HepG2 (cell line): Measurements from ENCODE around the gene MFSD12. TPM values are rescaled to one million over a fixed set of nuclear protein-coding genes. Genes with fewer than 3 reads are reported as not detected.

ENCODE experiments used
- AHR ChIP-seq: IDR thresholded peaks from 2 replicates; pipeline ENCODE4 v1.6.1; 2018; ENCODE audit warnings: missing genetic modification reagents, missing compliant biosample characterization
- CEBPB ChIP-seq: IDR thresholded peaks from 2 replicates; pipeline ENCODE4 v1.6.1; 2011; ENCODE audit warnings: low read depth, low read length, improper control_type of control experiment, borderline replicate concordance
- HOXD1 ChIP-seq: sonication (generic); formaldehyde crosslinking; IDR thresholded peaks from 2 replicates; pipeline ENCODE4 v1.5.0; 2020; ENCODE audit warnings: missing genetic modification reagents
- MAFG ChIP-seq: sonication (generic); formaldehyde crosslinking; IDR thresholded peaks from 2 replicates; pipeline ENCODE4 v1.5.1; 2020; ENCODE audit warnings: mild to moderate bottlenecking, missing genetic modification reagents
- NCOR1 ChIP-seq: fragments of 200-600 bp; sonication (generic); IDR thresholded peaks from 2 replicates; pipeline ENCODE4 v1.7.0; 2017; ENCODE audit warnings: antibody characterized with exemption, low read length, borderline replicate concordance
- NR2F1 ChIP-seq, 2 experiments: fragments of 450-650 bp in 1 of 2; formaldehyde crosslinking in 1 of 2; IDR thresholded peaks; 2 replicates each; pipeline versions ENCODE4 v1.5.0 to v1.6.1; 2016 to 2020; ENCODE audit warnings: mild to moderate bottlenecking in 1 of 2, missing compliant biosample characterization in 1 of 2, missing genetic modification reagents in 1 of 2, moderate library complexity in 1 of 2
- POLR2G ChIP-seq: fragments of 200-400 bp; formaldehyde crosslinking; IDR thresholded peaks from 2 replicates; pipeline ENCODE4 v1.6.1; 2018; ENCODE audit warnings: mild to moderate bottlenecking, low read depth, low read length, moderate library complexity
- RARA ChIP-seq: IDR thresholded peaks from 2 replicates; pipeline ENCODE4 v1.6.1; 2016; ENCODE audit warnings: missing genetic modification reagents, missing compliant biosample characterization
- TEAD3 ChIP-seq: optimal IDR thresholded peaks from 2 replicates; pipeline ENCODE3; 2016; ENCODE audit warnings: borderline replicate concordance
- ZFP36L1 ChIP-seq: sonication (generic); formaldehyde crosslinking; IDR thresholded peaks from 2 replicates; pipeline ENCODE4 v1.8.0; 2022; ENCODE audit warnings: mild to moderate bottlenecking, missing genetic modification reagents, moderate library complexity
- ZNF138 ChIP-seq: sonication (generic); formaldehyde crosslinking; IDR thresholded peaks from 2 replicates; pipeline ENCODE4 v1.5.0; 2020; ENCODE audit warnings: mild to moderate bottlenecking, low read depth, missing genetic modification reagents
- ZNF180 ChIP-seq: sonication (generic); formaldehyde crosslinking; IDR thresholded peaks from 2 replicates; pipeline ENCODE4 v1.4.0; 2020; ENCODE audit warnings: low read depth, missing genetic modification reagents, borderline replicate concordance
- ZNF3 ChIP-seq: IDR thresholded peaks from 2 replicates; pipeline ENCODE4 v1.7.0; 2017; ENCODE audit warnings: inconsistent platforms
- ZNF660 ChIP-seq: sonication (generic); formaldehyde crosslinking; IDR thresholded peaks from 2 replicates; pipeline ENCODE4 v1.5.1; 2020; ENCODE audit warnings: mild to moderate bottlenecking, low read depth, missing genetic modification reagents, borderline replicate concordance
- ZNF780A ChIP-seq: sonication (generic); formaldehyde crosslinking; IDR thresholded peaks from 2 replicates; pipeline ENCODE4 v1.8.0; 2022; ENCODE audit warnings: mild to moderate bottlenecking, missing genetic modification reagents, moderate library complexity
- ZSCAN25 ChIP-seq: sonication (generic); formaldehyde crosslinking; IDR thresholded peaks from 2 replicates; pipeline ENCODE4 v1.8.0; 2022; ENCODE audit warnings: mild to moderate bottlenecking, missing genetic modification reagents
- polyA plus RNA-seq, 8 experiments: library from polyadenylated mRNA; depleted of rRNA in 3 of 8; stranded (reverse) in 7 of 8; unstranded in 1 of 8; fragments of >200 nt; fragmentation: Illumina TruSeq in 4 of 8; extraction: Trizol in 4 of 8; gene quantifications; 2 replicates each; pipeline versions ENCODE4 v1.2.1 to v1.2.3, GENCODE V29; 2011 to 2016; ENCODE audit warnings: low read depth in 4 of 8, missing spikeins in 1 of 8, mixed read lengths in 1 of 8; ENCODE audit not compliant: insufficient read depth in 1 of 8
- total RNA-seq, 5 experiments: library from RNA; depleted of rRNA; stranded (reverse); fragments of >200 nt; fragmentation: Illumina TruSeq; extraction: Trizol; gene quantifications; 2 replicates each; pipeline ENCODE4 v1.2.3, GENCODE V29; 2016; ENCODE audit warnings: low read depth in 1 of 5
- TF ChIP-seq, protein P1 (sequence below): IDR thresholded peaks from 2 replicates; pipeline ENCODE4 v1.6.1; 2016; ENCODE audit warnings: missing biosample characterization, missing genetic modification reagents, low read depth
- TF ChIP-seq, protein P2 (sequence below): sonication (generic); formaldehyde crosslinking; IDR thresholded peaks from 2 replicates; pipeline ENCODE4 v1.4.0; 2020; ENCODE audit warnings: mild to moderate bottlenecking, missing genetic modification reagents
- TF ChIP-seq, protein P3 (sequence below): IDR thresholded peaks from 2 replicates; pipeline ENCODE4 v1.6.1; 2018; ENCODE audit warnings: missing genetic modification reagents, mild to moderate bottlenecking, missing compliant biosample characterization
- TF ChIP-seq, protein P4 (sequence below), 2 experiments: sonication (generic) in 1 of 2; formaldehyde crosslinking in 1 of 2; IDR thresholded peaks; 2 replicates each; pipeline versions ENCODE4 v1.6.1 to v1.9.0; 2014 to 2022; ENCODE audit warnings: antibody characterized with exemption in 1 of 2, borderline replicate concordance in 1 of 2, inconsistent platforms in 1 of 2, low read depth in 1 of 2, missing genetic modification reagents in 1 of 2

Gene MFSD12
- total and polyA plus RNA-seq, 2 of the 13 experiments (the other 11 are each of a cell fraction or from before 2014, with no cell fraction given), result 27.2 to 29.1 TPM

DNA sequence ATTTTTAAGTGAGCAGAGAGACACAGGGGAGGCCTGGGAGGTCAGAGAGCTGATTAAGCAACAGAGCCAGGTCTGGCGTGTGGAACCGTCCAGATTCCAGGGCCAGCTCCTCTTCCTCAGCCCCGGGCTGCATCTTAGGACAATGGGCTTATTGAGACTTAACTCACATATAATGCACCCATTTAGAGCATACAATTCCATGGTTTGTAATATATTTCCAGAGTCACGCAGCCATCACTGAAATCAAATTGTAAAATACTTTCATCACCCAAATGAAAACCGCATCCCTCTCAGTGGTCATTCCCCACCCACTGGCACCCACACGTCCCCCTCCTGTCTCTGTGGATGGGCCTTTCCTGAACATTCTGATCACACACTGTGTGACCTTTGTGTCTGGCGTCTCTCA lies 13.2 kb upstream of the MFSD12 start (continued):
- TF ChIP-seq MAFG (CRISPR knock-in tag) (no peak), HOXD1 (CRISPR knock-in tag) (no peak), ZSCAN25 (CRISPR knock-in tag) (no peak), RARA (CRISPR knock-in tag) (0 out of 2 replicates have a peak, but pooled peaks have one; percentile 20), ZFP36L1 (CRISPR knock-in tag) (no peak), NR2F1 (CRISPR knock-in tag; IDR thresholded peaks at IDR 0.05) (no peak), ZNF660 (CRISPR knock-in tag) (no peak), CEBPB (peak; percentile 74), ZNF780A (CRISPR knock-in tag) (no peak), AHR (CRISPR knock-in tag) (no peak), ZNF180 (no peak), TEAD3 (CRISPR knock-in tag) (peak; percentile 66), ZNF3 (CRISPR knock-in tag) (no peak), NCOR1 (no peak), ZNF138 (CRISPR knock-in tag) (no peak), POLR2G (no peak)
- TF ChIP-seq, protein P1, sequence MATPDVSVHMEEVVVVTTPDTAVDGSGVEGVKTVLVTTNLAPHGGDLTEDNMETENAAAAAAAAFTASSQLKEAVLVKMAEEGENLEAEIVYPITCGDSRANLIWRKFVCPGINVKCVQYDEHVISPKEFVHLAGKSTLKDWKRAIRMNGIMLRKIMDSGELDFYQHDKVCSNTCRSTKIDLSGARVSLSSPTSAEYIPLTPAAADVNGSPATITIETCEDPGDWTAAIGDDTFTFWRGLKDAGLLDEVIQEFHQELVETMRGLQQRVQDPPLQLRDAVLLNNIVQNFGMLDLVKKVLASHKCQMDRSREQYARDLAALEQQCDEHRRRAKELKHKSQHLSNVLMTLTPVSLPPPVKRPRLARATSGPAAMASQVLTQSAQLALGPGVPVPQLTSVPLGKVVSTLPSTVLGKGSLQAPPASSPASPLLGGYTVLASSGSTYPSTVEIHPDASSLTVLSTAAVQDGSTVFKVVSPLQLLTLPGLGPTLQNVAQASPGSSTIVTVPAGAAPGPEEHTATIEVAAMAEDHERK (CRISPR knock-in tag), result no peak
- TF ChIP-seq, protein P2, sequence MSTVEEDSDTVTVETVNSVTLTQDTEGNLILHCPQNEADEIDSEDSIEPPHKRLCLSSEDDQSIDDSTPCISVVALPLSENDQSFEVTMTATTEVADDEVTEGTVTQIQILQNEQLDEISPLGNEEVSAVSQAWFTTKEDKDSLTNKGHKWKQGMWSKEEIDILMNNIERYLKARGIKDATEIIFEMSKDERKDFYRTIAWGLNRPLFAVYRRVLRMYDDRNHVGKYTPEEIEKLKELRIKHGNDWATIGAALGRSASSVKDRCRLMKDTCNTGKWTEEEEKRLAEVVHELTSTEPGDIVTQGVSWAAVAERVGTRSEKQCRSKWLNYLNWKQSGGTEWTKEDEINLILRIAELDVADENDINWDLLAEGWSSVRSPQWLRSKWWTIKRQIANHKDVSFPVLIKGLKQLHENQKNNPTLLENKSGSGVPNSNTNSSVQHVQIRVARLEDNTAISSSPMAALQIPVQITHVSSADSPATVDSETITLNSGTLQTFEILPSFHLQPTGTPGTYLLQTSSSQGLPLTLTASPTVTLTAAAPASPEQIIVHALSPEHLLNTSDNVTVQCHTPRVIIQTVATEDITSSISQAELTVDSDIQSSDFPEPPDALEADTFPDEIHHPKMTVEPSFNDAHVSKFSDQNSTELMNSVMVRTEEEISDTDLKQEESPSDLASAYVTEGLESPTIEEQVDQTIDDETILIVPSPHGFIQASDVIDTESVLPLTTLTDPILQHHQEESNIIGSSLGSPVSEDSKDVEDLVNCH (CRISPR knock-in tag), result no peak
- TF ChIP-seq, protein P3, sequence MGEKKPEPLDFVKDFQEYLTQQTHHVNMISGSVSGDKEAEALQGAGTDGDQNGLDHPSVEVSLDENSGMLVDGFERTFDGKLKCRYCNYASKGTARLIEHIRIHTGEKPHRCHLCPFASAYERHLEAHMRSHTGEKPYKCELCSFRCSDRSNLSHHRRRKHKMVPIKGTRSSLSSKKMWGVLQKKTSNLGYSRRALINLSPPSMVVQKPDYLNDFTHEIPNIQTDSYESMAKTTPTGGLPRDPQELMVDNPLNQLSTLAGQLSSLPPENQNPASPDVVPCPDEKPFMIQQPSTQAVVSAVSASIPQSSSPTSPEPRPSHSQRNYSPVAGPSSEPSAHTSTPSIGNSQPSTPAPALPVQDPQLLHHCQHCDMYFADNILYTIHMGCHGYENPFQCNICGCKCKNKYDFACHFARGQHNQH (CRISPR knock-in tag), result no peak
- TF ChIP-seq, protein P4, sequence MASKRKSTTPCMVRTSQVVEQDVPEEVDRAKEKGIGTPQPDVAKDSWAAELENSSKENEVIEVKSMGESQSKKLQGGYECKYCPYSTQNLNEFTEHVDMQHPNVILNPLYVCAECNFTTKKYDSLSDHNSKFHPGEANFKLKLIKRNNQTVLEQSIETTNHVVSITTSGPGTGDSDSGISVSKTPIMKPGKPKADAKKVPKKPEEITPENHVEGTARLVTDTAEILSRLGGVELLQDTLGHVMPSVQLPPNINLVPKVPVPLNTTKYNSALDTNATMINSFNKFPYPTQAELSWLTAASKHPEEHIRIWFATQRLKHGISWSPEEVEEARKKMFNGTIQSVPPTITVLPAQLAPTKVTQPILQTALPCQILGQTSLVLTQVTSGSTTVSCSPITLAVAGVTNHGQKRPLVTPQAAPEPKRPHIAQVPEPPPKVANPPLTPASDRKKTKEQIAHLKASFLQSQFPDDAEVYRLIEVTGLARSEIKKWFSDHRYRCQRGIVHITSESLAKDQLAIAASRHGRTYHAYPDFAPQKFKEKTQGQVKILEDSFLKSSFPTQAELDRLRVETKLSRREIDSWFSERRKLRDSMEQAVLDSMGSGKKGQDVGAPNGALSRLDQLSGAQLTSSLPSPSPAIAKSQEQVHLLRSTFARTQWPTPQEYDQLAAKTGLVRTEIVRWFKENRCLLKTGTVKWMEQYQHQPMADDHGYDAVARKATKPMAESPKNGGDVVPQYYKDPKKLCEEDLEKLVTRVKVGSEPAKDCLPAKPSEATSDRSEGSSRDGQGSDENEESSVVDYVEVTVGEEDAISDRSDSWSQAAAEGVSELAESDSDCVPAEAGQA (IDR thresholded peaks at IDR 0.05; ENCODE audit: low read depth), result no peak
- TF ChIP-seq, protein P4 (CRISPR knock-in tag; IDR thresholded peaks at IDR 0.05; ENCODE audit: borderline replicate concordance), result no peak
